NCI-H82 treated with DMSO at 0.1 percent for 48 hours (cell line): ENCODE measurements around the gene CDKN3.
"Not testable (repeated sequence)": the region's sequence is repeated elsewhere in the genome, so short reads cannot be mapped to it uniquely, and the experiment has no call there.

Experiments
- DNase-seq: peaks from one replicate; lab custom pipeline; 2025; ENCODE audit not compliant: unreplicated experiment; lab: John Stamatoyannopoulos, UW

Gene CDKN3

DNA sequence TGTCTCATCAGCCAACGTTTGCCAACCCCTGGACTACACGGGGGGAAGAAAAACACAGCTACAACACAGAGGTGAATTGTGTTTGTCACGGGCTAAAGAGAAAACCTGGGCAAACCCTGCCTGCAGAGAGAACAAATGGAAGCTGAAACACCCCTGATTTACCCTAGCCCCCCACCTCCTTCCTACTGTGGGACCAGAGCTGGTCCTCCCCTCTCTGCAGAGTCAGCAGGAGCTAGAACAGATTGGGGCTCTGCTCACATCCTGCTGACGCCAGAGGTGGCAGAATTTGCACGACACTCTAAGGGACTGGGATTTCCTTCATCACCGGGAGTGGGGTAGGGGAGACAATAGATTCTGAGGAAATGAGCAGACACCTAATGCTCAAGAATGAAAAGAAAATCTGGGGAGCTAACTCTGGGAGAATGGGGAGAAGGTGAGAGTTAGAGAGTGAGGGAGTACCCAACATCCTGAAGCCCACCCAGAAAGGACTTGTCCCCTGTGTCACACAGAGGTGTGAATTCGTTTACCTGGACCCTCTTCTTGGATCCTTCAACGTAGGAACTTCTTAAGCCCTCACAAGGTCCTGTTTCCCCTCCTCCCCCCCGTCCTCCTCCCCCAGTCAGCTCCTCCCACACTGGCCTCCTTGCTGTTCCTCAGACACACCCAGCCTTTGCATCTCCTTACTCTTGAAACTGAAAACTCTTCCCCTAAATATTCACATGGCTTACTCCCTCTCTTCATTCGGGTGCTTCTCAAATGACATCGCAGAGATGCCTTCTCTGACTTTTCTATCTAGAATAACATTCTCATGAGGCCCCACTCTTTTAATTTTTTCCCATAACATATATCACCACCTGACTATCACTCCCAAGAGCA lies 26.2 kb upstream of the CDKN3 start:
- no peak for DNase-seq

DNA sequence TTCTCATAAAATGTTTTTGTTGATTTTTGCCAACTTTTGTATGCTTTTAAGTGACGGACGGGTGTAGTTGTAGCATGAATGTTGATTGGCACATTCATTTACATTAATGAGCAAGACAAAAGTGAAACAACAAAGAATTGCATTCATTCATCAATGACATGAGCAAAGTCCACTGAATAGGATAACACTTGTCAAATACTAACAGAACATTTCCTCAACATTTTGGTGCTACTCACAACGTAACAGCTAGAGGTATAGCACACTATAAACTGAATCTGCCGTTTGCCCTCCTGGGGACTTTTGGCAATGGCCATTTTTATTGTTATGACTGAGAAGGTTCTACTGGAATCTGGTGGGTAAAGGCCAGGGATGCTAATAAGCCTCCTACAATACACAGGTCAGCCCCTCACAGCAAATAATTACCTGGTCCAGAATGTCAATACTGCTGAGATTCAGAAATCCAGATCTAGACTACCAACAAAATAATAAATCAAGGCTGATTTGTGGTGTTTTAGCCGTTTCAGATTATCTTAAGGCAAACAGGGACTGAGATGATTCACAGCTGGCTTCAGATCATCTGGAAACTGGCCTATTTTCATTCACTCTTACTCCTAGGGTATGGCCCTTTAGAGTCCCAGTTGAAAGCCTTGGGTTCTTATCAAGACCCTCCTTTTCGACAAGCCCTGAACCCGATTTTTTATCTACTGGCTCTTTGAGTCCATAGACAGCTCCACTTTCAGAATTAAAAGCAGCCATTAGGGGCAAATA lies 22.5 kb upstream of the CDKN3 start:
- no peak for DNase-seq

DNA sequence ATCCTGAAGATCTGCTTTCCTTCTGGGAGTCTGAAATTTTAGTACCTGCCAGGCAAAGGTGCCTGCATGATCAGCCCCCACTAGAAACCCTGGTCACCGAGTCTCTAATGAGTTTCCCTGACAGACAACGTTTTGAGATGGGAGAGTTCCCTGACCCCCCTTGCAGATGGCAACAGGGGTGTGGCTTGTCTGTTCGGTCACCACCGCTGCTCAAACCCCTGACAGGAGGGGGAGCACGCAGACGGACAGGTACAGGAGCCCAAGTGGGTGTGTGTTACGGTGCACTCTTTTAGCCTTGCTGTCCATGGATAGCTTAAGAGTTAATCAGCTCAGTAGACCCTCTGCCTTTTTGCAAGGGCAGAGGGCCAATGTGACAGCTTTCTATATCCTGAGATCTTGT lies 19.3 kb upstream of the CDKN3 start:
- DNase-seq, result no peak

DNA sequence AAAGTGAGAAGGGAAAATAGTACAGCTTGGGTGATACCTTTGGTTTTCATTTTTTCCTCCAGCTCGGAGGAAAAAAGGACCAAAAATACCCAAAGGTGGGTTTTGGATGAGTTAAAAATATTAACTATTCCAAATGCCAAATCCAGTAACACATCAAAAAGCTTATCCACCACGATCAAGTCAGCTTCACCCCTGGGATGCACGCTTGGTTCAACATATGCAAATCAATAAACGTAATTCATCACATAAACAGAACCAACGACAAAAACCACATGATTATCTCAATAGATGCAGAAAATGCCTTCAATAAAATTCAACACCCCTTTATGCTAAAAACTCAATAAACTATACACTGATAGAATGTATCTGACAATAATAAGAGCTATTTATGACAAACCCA lies 17.9 kb upstream of the CDKN3 start:
- not testable (repeated sequence) for DNase-seq

DNA sequence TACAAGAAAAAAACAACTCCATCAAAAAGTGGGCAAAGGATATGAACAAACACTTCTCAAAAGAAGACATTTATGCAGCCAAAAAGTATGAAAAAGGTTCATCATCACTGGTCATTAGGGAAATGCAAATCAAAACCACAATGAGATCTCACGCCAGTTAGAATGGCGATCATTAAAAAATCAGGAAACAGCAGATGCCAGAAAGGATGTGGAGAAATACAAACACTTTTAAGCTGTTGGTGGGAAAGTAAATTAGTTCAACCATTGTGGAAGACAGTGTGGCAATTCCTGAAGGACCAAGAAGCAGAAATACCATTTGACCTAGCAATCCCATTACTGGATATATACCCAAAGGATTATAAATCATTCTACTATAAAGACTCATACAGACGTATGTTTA lies 16.2 kb upstream of the CDKN3 start:
- DNase-seq, result not testable (repeated sequence)

- no peak for DNase-seq
Observed at GRCh38 chr14:54381821-54382220, 15.0 kb upstream of the CDKN3 start.

DNA sequence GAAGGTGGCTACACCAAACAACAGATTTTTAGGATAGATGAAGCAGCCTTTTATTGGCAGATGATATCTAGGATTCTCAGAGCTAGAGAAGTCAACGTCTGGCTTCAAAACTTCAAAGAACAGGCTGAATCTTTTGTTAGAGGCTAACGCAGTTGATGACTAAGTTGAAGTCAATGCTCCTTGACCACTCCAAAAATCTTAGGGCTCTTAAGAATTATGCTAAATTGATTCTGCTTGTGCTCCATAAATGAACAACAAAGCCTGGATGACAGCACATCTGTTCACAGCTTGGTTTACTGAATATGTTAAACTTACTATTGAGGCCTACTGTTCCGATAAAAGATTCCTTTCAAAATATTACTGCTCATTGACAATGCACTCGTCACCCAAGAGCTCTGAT lies 13.0 kb upstream of the CDKN3 start:
- DNase-seq, result no peak

DNA sequence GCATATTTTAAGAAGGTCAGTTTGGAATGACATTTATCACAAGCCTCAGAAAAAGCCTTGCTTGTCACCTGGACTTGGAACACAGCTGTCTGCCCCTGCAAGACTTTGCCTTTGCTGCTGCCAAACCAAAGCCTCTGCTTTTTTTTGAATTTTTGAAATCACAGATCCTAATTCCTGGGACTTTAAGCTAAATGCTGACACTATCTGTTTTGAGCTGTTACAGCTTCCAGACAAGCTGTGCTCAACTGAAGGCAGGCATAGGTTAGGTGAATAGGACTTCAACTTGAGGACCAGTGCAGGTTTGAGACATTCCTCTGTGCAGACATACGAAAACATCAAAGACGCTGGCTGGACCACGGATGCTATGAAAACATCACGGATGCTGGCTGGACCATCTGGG lies 11.3 kb upstream of the CDKN3 start:
- DNase-seq, result no peak

- DNase-seq, result no peak
Observed at GRCh38 chr14:54387328-54387727, 9.5 kb upstream of the CDKN3 start.

DNA sequence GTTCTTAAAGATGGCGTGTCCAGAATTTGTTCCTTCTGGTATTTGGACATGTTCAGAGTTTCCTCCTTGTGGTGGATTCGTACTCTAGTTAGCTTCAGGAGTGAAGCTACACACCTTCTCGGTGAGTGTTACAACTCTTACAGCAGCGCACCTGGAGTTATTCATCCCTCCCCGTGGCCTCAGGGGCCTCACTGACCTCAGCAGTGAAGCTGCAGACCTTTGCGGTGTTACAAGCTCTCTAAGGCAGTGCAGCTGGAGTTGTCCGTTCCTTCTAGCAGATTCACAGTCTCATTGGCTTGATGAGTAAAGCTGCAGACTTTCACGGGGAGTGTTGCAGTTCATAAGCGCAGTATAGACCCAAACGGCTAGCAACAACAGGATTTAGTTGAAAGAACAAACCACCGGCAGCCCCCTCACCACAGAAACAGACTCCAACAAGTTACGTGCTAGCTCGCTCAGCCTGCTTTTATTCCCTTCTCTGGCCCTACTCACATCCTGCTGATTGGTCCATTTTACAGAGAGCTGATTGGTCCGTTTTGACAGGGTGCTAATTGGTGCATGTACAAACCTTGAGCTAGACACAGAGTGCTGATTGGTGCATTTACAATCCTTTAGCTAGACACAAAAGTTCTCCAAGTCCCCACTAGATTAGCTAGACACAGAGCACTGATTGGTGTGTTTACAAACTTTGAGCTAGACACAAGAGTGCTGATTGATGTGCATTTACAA lies 4.5 kb upstream of the CDKN3 start:
- DNase-seq, result no peak

GRCh38 chr14:54392986-54393884 lies 3.6 kb upstream of the CDKN3 start:
- not testable (repeated sequence) for DNase-seq

DNA sequence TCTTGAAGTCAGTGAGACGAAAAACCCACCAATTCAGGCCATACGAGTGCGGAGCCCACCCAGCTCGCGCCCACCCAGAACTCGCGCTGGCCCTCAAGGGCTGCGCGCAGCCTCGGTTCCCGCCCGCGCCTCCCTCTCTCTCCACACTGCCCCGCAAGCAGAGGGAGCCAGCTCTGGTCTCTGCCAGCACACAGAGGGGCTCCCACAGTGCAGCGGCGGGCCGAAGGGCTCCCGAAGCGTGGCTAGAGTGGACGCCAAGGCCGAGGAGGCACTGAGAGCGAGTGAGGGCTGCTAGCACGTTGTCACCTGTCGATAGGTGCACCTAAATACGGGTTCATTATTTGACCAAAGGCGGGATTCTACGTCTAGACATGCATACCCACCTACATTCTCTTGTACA lies 2.2 kb upstream of the CDKN3 start:
- no peak for DNase-seq

DNA sequence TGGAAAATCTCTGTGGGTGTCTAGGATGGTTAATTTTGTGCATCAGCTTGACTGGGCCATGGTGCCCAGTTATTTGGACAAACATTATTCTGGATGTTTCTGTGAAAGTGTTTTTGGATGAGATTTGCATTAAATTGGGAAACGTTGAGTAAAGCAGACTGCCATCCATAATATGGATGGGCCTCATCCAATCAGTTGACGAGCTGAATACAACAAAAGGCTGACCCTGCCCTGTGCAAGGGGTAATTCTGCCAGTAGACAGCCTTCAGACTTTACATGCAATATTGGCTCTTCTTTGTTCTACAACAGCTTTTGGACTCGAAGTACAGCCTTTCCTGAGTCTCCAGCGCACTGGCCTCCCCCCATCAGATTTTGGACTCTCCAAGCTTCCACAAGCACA lies 1.5 kb upstream of the CDKN3 start:
- no peak for DNase-seq

DNA sequence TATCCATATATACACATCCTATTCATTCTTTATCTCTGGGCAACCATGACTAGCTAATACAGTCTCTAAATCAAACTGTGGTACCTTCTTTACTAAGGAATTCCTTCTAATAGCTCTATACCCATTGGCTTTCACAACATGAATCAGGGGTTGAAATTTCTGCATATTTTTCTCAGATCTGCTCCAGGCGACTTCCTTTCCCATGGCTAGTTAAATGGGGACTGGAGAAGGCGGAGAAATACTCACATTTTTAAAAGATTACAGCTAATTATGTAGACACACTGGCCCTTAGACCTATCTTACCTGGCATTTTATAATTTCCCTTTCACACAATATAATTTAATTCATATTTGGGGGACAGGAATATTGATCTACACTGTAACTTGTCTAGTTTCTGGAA lies 1.1 kb upstream of the CDKN3 start:
- DNase-seq, result no peak

DNA sequence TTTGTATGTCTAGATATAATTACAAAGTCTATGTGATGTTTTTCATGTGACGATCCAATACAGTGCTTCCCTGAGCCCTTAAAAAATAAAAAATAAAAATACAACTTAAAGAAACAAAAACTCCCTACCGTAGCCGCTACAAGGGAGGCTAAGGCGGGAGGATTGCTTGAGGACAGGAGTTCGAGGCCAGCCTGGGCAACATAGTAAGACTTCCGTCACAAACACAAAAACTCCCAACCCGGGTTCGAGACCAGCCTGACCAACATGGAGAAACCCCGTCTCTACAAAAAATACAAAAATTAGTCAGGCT lies 669 bp upstream of the CDKN3 start:
- no peak for DNase-seq

DNA sequence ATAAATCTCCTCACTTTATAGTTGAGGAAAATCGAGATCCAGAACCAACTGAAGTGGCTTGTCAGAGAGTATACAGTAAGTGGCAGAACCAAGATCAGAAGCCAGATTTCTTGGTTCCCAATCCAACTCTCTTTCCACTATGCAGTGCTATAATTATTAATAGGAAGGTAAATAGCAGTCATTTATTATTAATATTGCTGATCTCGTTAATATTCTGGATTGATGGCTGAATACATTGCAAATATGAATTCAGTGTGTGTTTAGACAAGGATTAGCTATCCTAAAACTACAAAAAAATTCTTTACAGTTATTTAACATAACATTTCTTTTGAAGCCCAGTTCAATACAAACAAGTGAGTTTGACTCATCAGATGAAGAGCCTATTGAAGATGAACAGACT lies 2.8 kb downstream of the CDKN3 start:
- DNase-seq, result no peak

DNA sequence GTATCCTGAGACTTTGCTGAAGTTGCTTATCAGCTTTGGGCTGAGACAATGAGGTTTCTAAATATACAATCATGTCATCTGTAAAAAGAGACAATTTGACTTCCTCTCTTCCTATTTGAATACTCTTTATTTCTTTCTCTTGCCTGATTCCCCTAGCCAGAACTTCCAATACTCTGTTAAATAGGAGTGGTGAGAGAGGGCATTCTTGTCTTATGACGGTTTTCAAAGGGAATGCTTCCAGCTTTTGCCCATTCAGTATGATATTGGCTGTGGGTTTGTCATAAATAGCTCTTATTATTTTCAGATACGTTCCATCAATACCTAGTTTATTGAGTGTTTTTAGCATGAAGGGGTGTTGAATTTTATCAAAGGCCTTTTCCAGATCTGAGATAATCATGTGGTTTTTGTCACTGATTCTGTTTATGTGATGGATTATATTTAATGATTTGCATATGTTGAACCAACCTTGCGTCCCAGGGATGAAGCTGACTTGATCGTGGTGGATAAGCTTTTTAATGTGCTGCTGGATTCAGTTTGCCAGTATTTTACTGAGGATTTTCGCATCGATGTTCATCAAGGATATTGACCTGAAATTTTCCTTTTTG lies 6.7 kb downstream of the CDKN3 start:
- not testable (repeated sequence) for DNase-seq

DNA sequence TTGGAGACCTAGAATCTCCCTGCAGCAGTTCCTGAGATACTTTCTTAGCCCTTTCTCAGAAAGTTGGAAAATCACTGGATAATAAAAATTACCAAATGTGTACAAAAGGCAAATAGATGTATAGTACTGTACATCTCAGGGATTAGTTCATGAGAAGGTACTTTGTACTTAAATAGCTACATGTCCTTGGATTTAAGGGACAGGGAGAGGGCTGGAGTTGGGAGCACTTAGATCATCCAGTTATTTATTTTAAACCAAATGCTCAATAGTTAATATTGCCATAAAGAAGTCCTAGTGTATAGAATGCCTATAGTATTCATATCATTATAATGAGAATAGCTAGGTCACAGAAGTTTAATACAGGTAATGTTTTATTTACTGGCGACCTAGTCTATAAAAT lies 13.4 kb downstream of the CDKN3 start:
- DNase-seq, result no peak

- DNase-seq, result no peak
Observed at GRCh38 chr14:54411371-54411770, 14.6 kb downstream of the CDKN3 start.

GRCh38 chr14:54420478-54421142 lies 23.8 kb downstream of the CDKN3 start:
- no peak for DNase-seq
